ENCODE data around the gene CDC37L1. TPM values are rescaled to one million over a fixed set of nuclear protein-coding genes. Genes with fewer than 3 reads are reported as not detected.

CDC37L1 gene
- total and polyA plus RNA-seq, 2 experiments from 2014 or later = 26.9 to 29.6 TPM

- Mint-ChIP-seq H3K36me3 (ENCODE audit: low read depth) (no peaks in the 10 kb centered on the region), H3K4me3 (no peak overlapping the region), H3K4me1 (no peaks in the 10 kb centered on the region; the same call in 2 of the 3 replicates), H3K27me3 (ENCODE audit: insufficient read depth, low read depth, poor library complexity) (peaks cover 3% of the 10 kb centered on the region), H3K27ac (no peak overlapping the region), H3K9me3 (no peaks in the 10 kb centered on the region)
- H3K4me1 ChIP-seq (ENCODE audit: insufficient read depth) = peaks cover 24% of the 10 kb centered on the region
- H3F3A ChIP-seq (replicated peaks; ENCODE audit: low read depth) = peaks cover 7% of the 10 kb centered on the region
- TF ChIP-seq EZH2phosphoT487 (IDR thresholded peaks at IDR 0.05; ENCODE audit: unreplicated experiment) = no peak
- no peak for TF ChIP-seq ZNF462 (CRISPR knock-in tag; IDR thresholded peaks at IDR 0.05)
- no peak for TF ChIP-seq ZNF114 (CRISPR knock-in tag; IDR thresholded peaks at IDR 0.05)
- no peak for TF ChIP-seq CTCF (conservative IDR thresholded peaks at IDR 0.05; ENCODE audit: low read depth in 2 of 2)
- TF ChIP-seq EZH2 (IDR thresholded peaks at IDR 0.05; ENCODE audit: low read depth, unreplicated experiment) = no peak
- TF ChIP-seq POLR2AphosphoS5 (IDR thresholded peaks at IDR 0.05; ENCODE audit: low read depth) = no peak
- TF ChIP-seq JUNB (IDR thresholded peaks at IDR 0.05; ENCODE audit: unreplicated experiment) = no peak
- no peak for TF ChIP-seq NANOG (IDR thresholded peaks at IDR 0.05; ENCODE audit: borderline replicate concordance)
- no peak for TF ChIP-seq REST (IDR thresholded peaks at IDR 0.05; ENCODE audit: unreplicated experiment)
- no peak for TF ChIP-seq ETS1 (IDR thresholded peaks at IDR 0.05)
- no peak for TF ChIP-seq CREB1 (CRISPR knock-in tag; IDR thresholded peaks at IDR 0.05; ENCODE audit: low read depth)
- no peak for TF ChIP-seq ZNF331 (CRISPR knock-in tag; IDR thresholded peaks at IDR 0.05; ENCODE audit: low read depth)
- TF ChIP-seq STAT1 (IDR thresholded peaks at IDR 0.05; ENCODE audit: unreplicated experiment) = no peak
- DNase-seq (ENCODE audit: low spot score) = no peak
- H3K4me3 ChIP-seq = 0 out of 2 replicates have a peak overlapping the region, but pooled peaks have one; percentile 94
- no peak for ATAC-seq
- H2AFZ ChIP-seq = peak overlapping the region; percentile 54; the same call in 1 of the 2 replicates
- peak overlapping the region; percentile 79; the same call in 1 of the 2 replicates for H3K4me2 ChIP-seq
- no peaks in the 10 kb centered on the region for H3K36me3 ChIP-seq (ENCODE audit: insufficient read depth)
- no peaks in the 10 kb centered on the region for H4K20me1 ChIP-seq (replicated peaks; ENCODE audit: insufficient read depth)
- peak overlapping the region; percentile 99 for H3K27ac ChIP-seq (ENCODE audit: low read depth)
- peaks cover 25% of the 10 kb centered on the region for H3K79me2 ChIP-seq (replicated peaks; ENCODE audit: insufficient read depth)
- H3K9me2 ChIP-seq (ENCODE audit: insufficient read depth) = no peaks in the 10 kb centered on the region
- H3K27me3 ChIP-seq (ENCODE audit: insufficient read depth) = no peaks in the 10 kb centered on the region
Measured at GRCh38 chr9:4677392-4677791, 2.0 kb upstream of the CDC37L1 start.
